Measurements from ENCODE around the gene ZDHHC12.

DNA sequence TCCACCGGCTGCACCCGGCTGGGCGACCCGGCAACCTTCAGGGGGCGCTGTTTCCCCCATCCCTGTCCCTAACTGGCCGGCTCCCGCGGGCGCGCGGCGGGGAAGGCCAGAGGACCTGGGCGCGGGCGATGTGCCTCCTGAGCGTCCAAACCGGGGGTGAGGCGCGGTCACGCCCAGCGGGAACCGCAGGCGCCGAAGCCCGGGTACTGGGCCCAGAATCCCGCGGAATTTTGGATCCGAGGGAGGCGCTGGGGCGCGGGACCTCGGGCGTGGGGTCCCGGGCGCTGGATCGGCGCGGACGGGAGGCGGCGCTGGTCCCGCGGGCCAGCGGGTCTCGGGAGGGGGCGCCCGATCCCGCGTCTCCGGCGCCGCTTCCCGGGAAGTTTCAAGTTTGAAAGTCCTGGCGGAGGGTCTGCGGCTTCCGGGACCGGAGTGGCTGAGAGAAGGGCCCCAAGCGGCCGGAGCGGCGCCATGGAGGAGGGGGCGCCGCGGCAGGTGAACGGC, 21.4 kb downstream of the ZDHHC12 start, which contains the start of gene PKN3:
- TF ChIP-seq POLR2A (IDR thresholded peaks at IDR 0.05), result no peak
- TF ChIP-seq, protein P1, sequence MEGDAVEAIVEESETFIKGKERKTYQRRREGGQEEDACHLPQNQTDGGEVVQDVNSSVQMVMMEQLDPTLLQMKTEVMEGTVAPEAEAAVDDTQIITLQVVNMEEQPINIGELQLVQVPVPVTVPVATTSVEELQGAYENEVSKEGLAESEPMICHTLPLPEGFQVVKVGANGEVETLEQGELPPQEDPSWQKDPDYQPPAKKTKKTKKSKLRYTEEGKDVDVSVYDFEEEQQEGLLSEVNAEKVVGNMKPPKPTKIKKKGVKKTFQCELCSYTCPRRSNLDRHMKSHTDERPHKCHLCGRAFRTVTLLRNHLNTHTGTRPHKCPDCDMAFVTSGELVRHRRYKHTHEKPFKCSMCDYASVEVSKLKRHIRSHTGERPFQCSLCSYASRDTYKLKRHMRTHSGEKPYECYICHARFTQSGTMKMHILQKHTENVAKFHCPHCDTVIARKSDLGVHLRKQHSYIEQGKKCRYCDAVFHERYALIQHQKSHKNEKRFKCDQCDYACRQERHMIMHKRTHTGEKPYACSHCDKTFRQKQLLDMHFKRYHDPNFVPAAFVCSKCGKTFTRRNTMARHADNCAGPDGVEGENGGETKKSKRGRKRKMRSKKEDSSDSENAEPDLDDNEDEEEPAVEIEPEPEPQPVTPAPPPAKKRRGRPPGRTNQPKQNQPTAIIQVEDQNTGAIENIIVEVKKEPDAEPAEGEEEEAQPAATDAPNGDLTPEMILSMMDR (IDR thresholded peaks at IDR 0.05), result peak; percentile 83 to 89 (median 86)

Measured in testis (tissue), 2 donors.